Nephron (organoid): ENCODE measurements around the gene C2CD2.

Experiments used
- H3K27ac Mint-ChIP-seq, 3 experiments: 2 replicates each; pipeline ENCODE4 v1.8.0; 2020; ENCODE audit warnings: mixed read lengths in 3 of 3, mild to moderate bottlenecking in 2 of 3, moderate library complexity in 1 of 3
- H3K27me3 Mint-ChIP-seq: 2 replicates; pipeline ENCODE4 v1.8.0; 2021; ENCODE audit warnings: low read depth, mild to moderate bottlenecking, moderate library complexity, mixed read lengths
- H3K36me3 Mint-ChIP-seq: 2 replicates; pipeline ENCODE4 v1.8.0; 2020; ENCODE audit warnings: low read depth, mixed read lengths
- H3K4me1 Mint-ChIP-seq: 2 replicates; pipeline ENCODE4 v1.8.0; 2020; ENCODE audit warnings: mixed read lengths
- H3K4me3 Mint-ChIP-seq, 3 experiments: 2 replicates each; pipeline ENCODE4 v1.8.0; 2020; ENCODE audit warnings: mild to moderate bottlenecking in 3 of 3, mixed read lengths in 3 of 3, moderate library complexity in 2 of 3
- H3K9me3 Mint-ChIP-seq: 2 replicates; pipeline ENCODE4 v1.8.0; 2020; ENCODE audit warnings: mixed read lengths
- CTCF ChIP-seq, 3 experiments: fragments of 200-600 bp; sonication (generic); IDR thresholded peaks; one replicate each; pipeline ENCODE4 v1.5.0; 2021; ENCODE audit warnings: antibody characterized with exemption in 3 of 3; ENCODE audit not compliant: unreplicated experiment in 3 of 3

C2CD2 gene

GRCh38 chr21:41903559-41904351 is 50.1 kb downstream of the C2CD2 start:
- H3K4me3 Mint-ChIP-seq: no peak overlapping the region
- H3K36me3 Mint-ChIP-seq: peaks cover 56% of the 10 kb centered on the region
- H3K4me1 Mint-ChIP-seq: no peaks in the 10 kb centered on the region
- peaks cover 3% of the 10 kb centered on the region for H3K27me3 Mint-ChIP-seq
- TF ChIP-seq CTCF (IDR thresholded peaks at IDR 0.05; ENCODE audit: unreplicated experiment in 3 of 3): no peak
- H3K9me3 Mint-ChIP-seq: no peaks in the 10 kb centered on the region
- H3K27ac Mint-ChIP-seq: no peak overlapping the region

DNA sequence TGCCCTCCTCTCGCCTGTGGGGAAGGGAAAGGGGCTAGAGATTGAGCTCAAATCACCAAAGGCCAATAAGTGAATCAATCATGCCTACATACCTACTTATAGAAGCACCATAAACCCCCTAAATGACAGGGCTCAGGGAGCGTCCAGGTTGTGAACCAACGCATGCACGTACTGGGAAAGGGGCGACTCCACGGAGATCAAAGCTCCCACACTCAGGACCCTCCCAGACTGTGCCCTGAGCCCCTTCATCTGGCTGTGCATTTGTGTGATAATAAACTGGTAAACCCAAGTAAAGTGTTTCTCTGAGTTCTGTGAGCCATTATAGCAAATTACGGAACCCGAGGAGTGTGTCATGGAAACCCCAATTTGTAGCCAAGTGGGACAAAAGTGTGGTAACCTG is 50.9 kb downstream of the C2CD2 start:
- no peaks in the 10 kb centered on the region for H3K9me3 Mint-ChIP-seq
- peaks cover 55% of the 10 kb centered on the region for H3K36me3 Mint-ChIP-seq
- H3K4me3 Mint-ChIP-seq: no peak overlapping the region
- no peak overlapping the region for H3K27ac Mint-ChIP-seq
- TF ChIP-seq CTCF (IDR thresholded peaks at IDR 0.05; ENCODE audit: unreplicated experiment in 3 of 3): no peak
- H3K27me3 Mint-ChIP-seq: peaks cover 6% of the 10 kb centered on the region
- no peaks in the 10 kb centered on the region for H3K4me1 Mint-ChIP-seq

GRCh38 chr21:41901782-41902181 is 52.0 kb downstream of the C2CD2 start:
- Mint-ChIP-seq H3K27me3 (peaks cover 11% of the 10 kb centered on the region), H3K27ac (no peak overlapping the region), H3K36me3 (peaks cover 44% of the 10 kb centered on the region), H3K4me1 (no peaks in the 10 kb centered on the region), H3K9me3 (no peaks in the 10 kb centered on the region), H3K4me3 (no peak overlapping the region)
- TF ChIP-seq CTCF (IDR thresholded peaks at IDR 0.05; ENCODE audit: unreplicated experiment in 3 of 3): no peak

- Mint-ChIP-seq H3K27ac (no peak overlapping the region), H3K36me3 (peaks cover 37% of the 10 kb centered on the region), H3K27me3 (peaks cover 11% of the 10 kb centered on the region), H3K9me3 (no peaks in the 10 kb centered on the region), H3K4me3 (no peak overlapping the region), H3K4me1 (peaks cover 2% of the 10 kb centered on the region)
- no peak for TF ChIP-seq CTCF (IDR thresholded peaks at IDR 0.05; ENCODE audit: unreplicated experiment in 3 of 3)
These were observed 52.7 kb downstream of the C2CD2 start for GRCh38 chr21:41901099-41901498.

DNA sequence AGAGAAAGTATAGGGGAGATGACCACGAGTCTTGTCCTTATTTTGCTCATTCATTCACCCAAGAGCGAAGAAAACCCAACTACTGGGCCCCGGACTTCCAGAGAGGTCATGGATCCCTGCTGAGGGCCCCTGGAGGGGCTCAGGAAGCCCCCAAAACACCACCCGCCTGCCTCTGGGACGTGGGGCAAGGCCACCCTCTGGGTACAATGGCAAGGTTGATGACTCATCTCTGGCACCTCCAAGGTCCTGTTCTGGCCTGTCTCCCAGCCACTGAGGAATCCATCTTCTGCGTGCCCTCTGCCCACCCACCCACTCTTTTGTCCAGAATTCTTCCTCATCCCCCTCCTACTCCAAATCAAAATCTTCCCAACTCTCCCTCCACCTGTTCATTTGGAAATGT is 53.4 kb downstream of the C2CD2 start:
- no peak for TF ChIP-seq CTCF (IDR thresholded peaks at IDR 0.05; ENCODE audit: unreplicated experiment in 3 of 3)
- H3K4me3 Mint-ChIP-seq: no peak overlapping the region
- peaks cover 10% of the 10 kb centered on the region for H3K27me3 Mint-ChIP-seq
- H3K36me3 Mint-ChIP-seq: peaks cover 31% of the 10 kb centered on the region
- no peak overlapping the region for H3K27ac Mint-ChIP-seq
- no peaks in the 10 kb centered on the region for H3K9me3 Mint-ChIP-seq
- peaks cover 8% of the 10 kb centered on the region for H3K4me1 Mint-ChIP-seq
